WTC11 (cell line): ENCODE results near the gene TMEM19.

Experiments
- NFE2L1 ChIP-seq: sonication (generic); formaldehyde crosslinking; IDR thresholded peaks from 2 replicates; pipeline ENCODE4 v1.8.1; 2023; ENCODE audit warnings: missing genetic modification reagents
- TEAD4 ChIP-seq: sonication (generic); formaldehyde crosslinking; IDR thresholded peaks from 2 replicates; pipeline ENCODE4 v1.8.0; 2022; ENCODE audit warnings: mild to moderate bottlenecking, missing genetic modification reagents
- TF ChIP-seq, protein P1 (sequence below): fragments of 250-450 bp; sonication (Bioruptor Pico); IDR thresholded peaks from 2 replicates; pipeline ENCODE4 v2.1.2; 2022; ENCODE audit warnings: mild to moderate bottlenecking, moderate library complexity
- TF ChIP-seq, protein P2 (sequence below): sonication (generic); formaldehyde crosslinking; IDR thresholded peaks from 2 replicates; pipeline ENCODE4 v1.8.1; 2022; ENCODE audit warnings: low read depth, missing genetic modification reagents, borderline replicate concordance
- TF ChIP-seq, protein P3 (sequence below): fragments of 200-600 bp; IDR thresholded peaks from 2 replicates; pipeline ENCODE4 v1.8.0; 2022; ENCODE audit warnings: antibody characterized with exemption
- TF ChIP-seq, protein P4 (sequence below): fragments of 250-450 bp; sonication (Bioruptor Pico); IDR thresholded peaks from 2 replicates; pipeline ENCODE4 v1.8.0; 2021; ENCODE audit warnings: mild to moderate bottlenecking

DNA sequence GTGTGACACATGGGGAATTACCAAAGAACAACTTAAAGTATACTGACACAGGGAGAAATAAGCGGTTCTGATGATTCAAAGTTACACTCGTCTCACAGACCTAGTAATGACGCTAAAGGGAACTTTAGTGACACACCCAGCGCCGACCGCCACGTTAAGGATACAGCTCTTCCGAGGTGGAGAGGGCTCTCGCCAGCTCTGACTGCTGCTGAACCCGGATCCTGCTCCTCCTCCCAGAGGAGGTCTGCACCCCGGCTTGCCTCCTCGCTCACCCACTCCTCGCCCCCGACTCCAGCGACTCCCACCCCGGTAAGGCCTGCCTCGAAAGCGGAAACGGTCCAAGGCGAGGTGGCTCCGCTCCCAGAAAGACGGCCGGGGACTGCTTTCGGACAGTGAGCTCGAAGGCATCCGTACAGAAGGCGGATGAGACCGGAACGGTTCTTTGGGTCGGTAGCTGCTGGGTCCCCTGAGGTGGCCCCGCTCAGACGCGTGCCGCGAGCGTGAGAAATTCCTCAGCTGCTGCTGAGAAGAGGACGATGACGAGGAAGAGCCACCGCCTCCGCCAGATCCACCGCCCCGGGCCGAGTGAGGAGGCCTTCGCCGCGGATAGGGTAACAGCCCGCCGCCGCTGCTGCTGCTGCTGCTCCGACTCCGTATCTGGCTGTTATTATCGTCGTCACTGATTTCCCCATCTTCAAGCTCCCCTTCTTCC lies 22.9 kb upstream of the TMEM19 start:
- TF ChIP-seq, protein P1, sequence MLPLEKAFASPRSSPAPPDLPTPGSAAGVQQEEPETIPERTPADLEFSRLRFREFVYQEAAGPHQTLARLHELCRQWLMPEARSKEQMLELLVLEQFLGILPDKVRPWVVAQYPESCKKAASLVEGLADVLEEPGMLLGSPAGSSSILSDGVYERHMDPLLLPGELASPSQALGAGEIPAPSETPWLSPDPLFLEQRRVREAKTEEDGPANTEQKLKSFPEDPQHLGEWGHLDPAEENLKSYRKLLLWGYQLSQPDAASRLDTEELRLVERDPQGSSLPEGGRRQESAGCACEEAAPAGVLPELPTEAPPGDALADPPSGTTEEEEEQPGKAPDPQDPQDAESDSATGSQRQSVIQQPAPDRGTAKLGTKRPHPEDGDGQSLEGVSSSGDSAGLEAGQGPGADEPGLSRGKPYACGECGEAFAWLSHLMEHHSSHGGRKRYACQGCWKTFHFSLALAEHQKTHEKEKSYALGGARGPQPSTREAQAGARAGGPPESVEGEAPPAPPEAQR (CRISPR knock-in tag) = no peak
- TF ChIP-seq, protein P2, sequence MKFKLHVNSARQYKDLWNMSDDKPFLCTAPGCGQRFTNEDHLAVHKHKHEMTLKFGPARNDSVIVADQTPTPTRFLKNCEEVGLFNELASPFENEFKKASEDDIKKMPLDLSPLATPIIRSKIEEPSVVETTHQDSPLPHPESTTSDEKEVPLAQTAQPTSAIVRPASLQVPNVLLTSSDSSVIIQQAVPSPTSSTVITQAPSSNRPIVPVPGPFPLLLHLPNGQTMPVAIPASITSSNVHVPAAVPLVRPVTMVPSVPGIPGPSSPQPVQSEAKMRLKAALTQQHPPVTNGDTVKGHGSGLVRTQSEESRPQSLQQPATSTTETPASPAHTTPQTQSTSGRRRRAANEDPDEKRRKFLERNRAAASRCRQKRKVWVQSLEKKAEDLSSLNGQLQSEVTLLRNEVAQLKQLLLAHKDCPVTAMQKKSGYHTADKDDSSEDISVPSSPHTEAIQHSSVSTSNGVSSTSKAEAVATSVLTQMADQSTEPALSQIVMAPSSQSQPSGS (CRISPR knock-in tag) = no peak
- TF ChIP-seq, protein P3, sequence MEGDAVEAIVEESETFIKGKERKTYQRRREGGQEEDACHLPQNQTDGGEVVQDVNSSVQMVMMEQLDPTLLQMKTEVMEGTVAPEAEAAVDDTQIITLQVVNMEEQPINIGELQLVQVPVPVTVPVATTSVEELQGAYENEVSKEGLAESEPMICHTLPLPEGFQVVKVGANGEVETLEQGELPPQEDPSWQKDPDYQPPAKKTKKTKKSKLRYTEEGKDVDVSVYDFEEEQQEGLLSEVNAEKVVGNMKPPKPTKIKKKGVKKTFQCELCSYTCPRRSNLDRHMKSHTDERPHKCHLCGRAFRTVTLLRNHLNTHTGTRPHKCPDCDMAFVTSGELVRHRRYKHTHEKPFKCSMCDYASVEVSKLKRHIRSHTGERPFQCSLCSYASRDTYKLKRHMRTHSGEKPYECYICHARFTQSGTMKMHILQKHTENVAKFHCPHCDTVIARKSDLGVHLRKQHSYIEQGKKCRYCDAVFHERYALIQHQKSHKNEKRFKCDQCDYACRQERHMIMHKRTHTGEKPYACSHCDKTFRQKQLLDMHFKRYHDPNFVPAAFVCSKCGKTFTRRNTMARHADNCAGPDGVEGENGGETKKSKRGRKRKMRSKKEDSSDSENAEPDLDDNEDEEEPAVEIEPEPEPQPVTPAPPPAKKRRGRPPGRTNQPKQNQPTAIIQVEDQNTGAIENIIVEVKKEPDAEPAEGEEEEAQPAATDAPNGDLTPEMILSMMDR = no peak
- TF ChIP-seq, protein P4, sequence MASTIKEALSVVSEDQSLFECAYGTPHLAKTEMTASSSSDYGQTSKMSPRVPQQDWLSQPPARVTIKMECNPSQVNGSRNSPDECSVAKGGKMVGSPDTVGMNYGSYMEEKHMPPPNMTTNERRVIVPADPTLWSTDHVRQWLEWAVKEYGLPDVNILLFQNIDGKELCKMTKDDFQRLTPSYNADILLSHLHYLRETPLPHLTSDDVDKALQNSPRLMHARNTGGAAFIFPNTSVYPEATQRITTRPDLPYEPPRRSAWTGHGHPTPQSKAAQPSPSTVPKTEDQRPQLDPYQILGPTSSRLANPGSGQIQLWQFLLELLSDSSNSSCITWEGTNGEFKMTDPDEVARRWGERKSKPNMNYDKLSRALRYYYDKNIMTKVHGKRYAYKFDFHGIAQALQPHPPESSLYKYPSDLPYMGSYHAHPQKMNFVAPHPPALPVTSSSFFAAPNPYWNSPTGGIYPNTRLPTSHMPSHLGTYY = no peak
- TF ChIP-seq TEAD4 (no peak), NFE2L1 (no peak)
